GM15510 (cell line): ENCODE data around the gene MLLT3.

ENCODE experiments used
- POLR2A ChIP-seq: IDR thresholded peaks from 3 replicates; pipeline ENCODE4 v1.6.1; 2011; ENCODE audit warnings: borderline replicate concordance; ENCODE audit not compliant: insufficient read length; ENCODE audit errors: extremely low read depth

The MLLT3 gene

DNA sequence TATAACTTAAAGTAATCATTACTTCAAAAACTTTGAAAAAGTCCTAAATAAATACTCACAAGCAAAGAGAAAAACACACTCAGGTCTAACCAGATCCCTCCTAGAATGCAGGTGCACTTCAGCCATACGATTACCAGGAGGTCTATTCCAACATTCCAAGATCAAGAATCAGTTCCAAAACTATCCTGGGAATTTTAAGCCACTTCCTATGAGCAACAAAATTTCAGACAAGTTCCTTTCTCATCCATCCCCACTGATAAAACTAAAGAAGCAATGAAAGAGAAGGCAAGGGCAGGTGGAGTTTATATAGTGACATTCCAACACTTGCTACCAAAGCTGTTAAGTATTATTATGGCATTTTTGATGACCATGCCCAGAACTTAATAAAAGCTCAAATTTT lies 29.6 kb downstream of the MLLT3 start:
- no peak for TF ChIP-seq POLR2A

DNA sequence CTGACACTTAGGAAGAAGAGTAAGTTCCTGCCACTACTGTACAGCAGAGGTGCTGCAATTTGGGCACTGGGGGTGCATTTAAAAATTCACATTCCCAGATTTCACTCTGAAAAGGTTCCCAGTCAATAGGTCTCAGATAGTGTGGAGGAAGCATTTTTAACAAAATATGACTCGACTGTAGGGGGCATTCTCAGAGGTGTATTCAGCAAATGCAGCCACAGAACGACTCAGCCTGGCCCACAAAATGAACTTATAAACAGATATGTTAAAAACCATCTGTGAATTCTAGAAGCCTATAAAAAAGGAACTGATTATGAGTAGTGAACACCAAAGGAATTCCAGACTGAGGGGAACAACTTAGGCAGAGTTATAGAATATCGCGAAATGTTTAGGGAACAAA lies 31.1 kb downstream of the MLLT3 start:
- no peak for TF ChIP-seq POLR2A

DNA sequence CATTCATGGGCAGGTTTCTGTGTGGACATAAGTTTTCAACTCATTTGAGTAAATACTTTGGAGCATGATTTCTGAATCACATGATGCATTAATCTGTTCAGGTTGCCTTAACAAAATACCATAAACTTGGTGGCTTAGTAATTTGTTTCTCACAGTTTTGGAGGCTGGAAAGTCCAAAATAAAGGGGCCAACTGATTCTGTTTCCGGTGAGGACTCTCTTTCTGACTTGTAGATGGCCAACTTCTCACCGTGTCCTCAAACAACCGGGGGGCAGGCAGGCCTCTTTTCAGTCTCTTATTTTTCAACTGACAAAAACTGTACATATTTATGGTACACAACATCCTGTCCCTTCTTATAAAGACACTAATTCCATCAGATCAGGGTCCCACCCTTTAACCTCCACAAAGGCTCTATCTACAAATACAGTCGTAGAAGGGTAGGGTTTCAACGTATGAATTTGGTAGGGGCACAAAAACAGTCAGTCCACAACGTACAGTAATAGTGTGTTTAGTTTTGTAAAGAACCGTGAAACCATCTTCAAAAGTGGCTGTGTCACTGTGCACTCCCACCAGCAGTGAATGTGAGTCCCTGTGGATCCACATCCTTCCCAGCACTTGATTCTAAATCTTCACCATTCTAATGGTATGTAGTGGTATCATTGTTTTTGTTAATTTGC lies 37.2 kb downstream of the MLLT3 start:
- no peak for TF ChIP-seq POLR2A

DNA sequence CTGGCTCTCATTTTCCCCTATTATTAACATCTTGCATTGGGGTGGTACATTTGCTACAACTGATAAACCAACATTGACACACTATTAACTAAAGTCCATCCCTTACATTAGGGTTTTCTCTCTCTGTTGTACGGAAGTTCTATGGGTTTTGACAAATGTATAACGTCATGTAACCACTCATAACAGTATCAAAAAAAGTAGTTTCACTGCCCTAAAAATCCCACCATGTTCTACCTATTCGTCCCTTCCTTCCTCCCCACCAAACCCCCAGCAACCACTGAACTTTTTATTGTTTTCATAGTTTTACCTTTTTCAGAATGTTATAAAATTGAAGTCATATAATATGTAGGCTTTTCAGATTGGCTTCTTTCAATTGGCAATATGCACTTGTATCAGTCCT lies 40.1 kb downstream of the MLLT3 start:
- no peak for TF ChIP-seq POLR2A

DNA sequence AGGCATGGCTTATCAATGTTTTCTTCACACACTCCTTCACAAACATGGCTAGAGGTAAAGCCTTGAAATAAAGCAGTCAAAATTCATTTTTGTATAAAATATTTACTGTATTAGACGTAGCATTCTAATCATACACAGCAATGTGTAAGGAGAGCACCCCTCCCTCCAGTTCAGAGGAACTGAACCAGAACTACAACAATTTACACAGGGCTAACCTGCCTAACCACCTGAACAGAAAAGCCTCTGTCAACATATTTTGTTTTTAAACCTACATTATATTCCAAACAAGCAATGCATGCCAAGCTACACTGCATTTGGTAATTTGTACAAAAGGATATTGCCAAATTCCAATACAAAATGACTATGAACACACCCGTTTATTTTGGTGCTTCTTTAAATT lies 41.6 kb downstream of the MLLT3 start:
- TF ChIP-seq POLR2A, result no peak

DNA sequence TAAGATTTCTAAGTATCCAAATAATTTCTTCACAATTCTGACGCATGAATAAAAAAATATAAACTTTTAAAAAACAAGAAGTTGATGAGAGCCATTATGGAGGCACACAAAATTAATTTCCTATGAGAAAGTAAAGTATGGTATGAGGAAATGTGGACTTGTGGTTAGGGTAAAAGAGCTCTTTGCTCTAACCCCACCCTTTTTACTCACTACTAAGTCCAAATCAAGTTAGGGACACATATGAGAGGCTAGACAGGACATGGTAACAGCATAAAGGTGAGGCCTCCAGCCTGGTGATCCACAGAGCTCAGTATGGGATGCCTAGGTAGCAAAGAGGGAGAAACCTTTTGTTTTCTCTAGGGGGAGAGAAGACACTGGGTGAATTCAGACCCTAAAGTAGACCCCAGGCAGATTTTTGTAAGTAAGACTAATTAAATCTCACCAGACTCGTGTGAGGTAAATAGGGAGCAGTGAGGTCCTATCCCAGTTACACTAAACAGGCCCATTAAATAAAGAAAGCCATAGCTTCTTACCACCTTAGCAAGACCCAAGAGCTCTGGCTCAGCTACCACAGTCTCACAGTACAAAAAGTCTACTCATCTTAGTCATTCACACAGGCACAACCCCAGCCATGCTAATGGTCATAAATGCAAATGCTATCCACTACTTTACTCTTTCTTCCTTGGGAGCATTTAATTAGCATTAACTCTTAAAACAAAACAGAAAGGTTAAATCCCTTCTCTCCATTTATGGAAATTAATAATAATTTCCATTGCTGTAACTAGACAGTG lies 42.6 kb downstream of the MLLT3 start:
- no peak for TF ChIP-seq POLR2A

DNA sequence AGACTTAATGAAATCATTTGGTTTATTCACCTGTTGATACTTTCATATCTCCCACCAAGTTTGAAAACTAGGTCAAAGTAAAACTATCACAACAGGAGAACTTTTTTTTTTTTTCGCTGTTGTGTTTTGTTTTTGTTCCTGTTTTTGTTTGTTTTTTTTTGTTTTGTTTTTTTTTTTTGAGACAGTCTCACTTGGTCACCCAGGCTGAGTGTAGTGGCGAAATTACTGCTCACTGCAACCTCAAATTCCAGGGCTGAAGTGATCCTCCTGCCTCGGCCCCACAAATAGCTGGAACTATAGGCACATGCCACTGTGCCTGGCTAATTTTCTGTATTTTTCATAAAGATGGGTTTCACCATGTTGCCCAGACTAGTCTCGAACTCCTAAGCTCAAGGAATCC lies 49.3 kb downstream of the MLLT3 start:
- no peak for TF ChIP-seq POLR2A

DNA sequence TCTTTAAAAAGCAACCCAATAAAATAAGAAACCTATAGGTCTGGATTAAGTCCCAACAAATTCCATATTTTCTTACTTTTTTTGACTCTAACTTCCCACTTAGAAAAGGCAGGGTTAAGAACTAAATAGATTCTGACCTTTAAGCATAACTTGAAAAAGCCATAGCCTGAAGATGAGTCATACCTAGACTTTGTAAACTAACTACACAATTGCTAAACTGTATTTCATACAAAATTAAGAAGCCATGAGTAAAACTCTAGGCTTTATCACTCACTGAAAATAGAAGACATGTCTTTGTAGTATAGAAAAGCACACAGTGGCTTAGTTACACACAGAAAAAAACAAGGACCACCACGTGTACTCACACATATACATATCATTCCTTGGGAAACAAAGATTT lies 51.5 kb downstream of the MLLT3 start:
- no peak for TF ChIP-seq POLR2A

DNA sequence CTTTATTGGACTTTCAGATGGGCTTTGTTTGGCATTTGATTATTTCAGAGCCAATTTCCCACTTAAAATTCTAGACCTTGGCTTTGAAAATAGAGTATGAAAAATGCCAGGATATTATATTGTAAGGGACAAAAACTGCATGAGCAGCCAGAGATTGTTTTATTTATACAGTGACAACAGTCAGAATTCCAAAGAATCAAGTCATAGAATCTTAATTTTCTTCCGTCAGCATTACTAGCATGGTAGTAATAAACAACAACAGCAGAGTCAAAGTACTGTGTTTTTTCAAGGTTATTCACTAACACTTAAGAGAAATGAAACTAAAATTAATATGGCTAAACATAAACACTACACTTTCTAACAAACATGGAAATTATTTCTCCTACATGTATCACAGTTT lies 52.2 kb downstream of the MLLT3 start:
- TF ChIP-seq POLR2A, result no peak

DNA sequence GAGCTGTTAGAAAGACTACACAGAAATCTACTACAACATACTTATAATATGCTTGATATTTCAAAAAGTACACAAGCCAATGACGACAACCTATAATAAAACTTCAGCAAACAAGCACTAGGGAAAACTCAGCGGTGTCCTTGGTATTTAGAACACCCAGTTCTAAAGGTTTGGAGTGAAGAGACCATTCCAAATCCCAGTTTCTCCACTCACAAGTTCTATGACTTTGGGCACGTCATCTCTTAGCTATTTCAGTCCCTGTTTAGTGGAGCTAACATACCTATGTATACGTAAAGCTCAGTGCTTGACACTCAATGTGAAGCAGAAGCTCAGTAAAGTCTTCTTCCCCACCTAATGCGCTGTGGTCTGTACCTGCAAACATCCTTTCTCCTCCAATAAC lies 52.8 kb downstream of the MLLT3 start:
- no peak for TF ChIP-seq POLR2A

DNA sequence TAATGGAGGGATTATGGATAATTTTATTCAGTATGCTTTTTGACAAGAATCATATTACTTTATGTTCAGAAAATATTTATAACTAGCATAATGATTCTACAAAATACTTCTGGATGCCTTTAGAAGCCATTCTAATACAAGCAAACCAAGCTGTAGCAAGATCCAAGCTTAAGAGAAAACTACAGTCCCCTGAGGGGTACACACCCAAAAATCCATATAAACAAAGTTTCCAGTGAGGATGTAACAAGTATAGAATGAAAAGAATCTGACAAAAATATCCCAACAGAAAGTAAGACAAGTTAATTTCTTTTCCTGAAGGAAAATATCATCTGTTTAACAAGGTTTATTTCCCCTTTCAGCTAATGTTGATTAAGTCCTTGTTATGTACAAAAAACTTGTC lies 53.9 kb downstream of the MLLT3 start:
- no peak for TF ChIP-seq POLR2A

DNA sequence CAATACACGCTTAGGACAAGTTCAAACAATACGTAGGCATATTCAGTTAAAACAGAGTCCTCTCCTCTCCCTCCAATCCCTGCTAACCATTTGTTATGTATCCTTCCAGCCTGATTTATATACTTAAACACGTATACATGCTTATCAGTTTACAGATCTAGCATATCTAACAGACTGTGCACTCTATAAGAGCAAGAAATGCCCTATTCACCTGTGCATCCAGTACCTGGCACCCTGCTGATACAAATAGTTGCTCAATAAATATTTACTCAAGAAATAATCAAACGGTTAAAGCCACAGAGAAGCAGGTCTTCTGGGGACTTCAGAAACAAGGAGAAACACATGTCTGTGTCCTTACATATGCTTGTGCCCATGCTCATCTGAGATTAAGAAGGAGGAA lies 55.9 kb downstream of the MLLT3 start:
- TF ChIP-seq POLR2A, result no peak

DNA sequence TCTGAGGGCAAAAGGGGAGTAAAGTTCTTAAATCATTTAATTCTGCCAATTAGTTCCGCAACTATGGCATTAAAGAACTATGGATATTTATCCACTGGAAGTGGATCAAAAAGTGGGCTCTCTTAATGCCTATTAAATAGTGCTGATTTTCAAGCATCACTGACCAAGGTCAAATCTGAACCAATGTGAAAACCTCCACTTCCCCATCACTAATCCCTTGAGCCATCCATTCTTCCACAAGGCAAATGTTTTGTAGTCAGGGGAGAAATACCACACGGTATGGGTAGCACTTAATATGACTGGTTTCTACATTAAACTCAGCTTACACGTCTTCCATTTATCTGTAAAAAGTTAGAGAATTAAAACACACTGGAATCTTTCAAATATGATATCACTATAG lies 57.6 kb downstream of the MLLT3 start:
- no peak for TF ChIP-seq POLR2A

DNA sequence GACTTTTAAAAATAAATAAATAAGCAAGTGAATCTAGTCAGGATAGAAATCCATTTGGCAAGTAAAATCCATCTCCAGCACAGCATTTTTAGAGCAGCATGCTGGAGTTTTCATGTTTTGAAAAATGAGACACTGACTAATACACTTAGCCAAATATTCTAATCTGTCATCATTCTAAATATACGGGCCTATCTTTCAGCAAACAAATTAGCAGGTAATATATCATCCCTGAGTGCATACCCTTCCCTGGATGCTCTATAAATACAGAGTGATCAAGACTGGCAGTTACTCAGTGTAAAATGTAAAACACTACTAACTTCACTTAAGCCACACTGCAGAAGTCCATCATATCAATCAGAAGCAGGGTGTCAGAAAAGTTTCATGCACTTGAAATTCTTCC lies 58.4 kb downstream of the MLLT3 start:
- no peak for TF ChIP-seq POLR2A

DNA sequence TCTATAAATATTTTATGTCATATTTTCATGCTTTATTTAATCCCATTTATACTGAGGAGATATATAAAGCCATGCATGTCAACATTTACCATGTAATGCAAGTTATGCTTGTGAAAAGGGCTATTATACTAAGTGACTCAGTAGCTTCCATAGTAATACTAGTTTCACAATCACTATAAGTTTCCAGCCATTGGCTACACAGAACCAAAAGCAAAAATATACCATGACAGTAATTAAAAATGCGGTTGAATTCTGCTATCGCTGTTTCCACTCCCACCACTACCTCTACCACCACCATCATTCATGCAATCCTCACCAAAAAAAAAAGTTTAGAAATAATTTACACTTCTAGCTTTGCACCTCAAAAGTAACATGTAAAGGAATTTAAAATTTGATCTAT lies 60.2 kb downstream of the MLLT3 start:
- no peak for TF ChIP-seq POLR2A

DNA sequence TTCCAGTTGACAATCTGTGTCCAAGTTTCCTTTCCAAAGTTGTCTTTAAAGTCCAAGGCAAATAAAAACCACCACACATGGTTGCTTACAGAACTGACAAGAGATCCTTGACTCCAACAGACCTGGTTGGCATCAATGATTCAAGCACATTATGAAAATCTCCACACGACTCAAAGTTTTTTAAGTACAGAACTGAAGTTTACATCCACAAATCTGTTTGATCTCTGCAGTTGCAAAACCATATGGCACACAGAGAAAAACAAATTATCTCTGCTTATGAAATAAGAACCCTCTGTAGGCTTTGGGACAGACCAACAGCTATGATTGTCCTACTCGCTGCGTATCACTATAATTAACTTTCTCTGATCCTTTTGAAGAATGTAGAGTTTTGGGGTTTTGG lies 60.8 kb downstream of the MLLT3 start:
- TF ChIP-seq POLR2A, result no peak
